GM21528 (cell line): Measurements from ENCODE around the gene PPP4R1.
"Not testable (repeated sequence)": the region's sequence is repeated elsewhere in the genome, so short reads cannot be mapped to it uniquely, and the experiment has no call there.

Experiments
- ATAC-seq: cut with Tn5 transposase; IDR thresholded peaks from one replicate; pipeline ENCODE4 v1.9.1; 2021; ENCODE audit warnings: mild to moderate bottlenecking, moderate library complexity; ENCODE audit not compliant: unreplicated experiment, low FRiP score

Gene PPP4R1

DNA sequence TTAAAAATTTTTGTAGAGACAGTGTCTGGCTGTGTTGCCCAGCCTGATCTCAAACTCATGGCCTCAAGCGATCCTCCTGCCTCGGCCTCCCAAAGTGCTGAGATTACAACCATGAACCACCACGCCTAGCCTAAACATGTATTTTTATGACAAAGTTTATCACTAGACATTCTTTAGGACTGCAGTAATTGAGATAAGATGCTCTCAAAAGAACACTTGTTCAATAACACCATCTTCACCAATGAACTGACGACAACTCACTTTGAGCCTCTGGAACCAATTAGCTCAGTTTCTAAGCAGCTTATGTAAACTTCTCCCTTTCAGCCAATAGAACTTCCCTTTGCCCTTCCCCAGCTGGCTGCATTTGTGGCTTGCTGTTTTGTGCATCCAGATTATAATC is 15.3 kb upstream of the PPP4R1 start:
- ATAC-seq = no peak

DNA sequence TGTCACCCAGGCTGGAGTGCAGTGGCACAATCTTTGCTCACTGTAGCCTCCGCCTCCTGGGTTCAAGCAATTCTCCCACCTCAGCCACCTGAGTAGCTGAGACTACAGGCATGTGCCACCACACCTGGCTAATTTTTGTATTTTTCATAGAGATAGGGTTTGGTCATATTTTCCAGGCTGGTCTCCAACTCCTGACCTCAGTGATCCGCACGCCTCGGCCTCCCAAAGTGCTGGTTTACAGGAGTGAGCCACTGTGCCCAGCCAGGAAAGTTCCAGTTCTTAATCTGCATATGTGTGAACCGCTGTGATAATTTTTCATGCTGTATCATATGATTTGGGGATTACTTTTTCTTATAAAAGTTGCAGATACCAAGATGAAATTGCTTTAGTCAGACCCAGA is 14.6 kb upstream of the PPP4R1 start:
- no peak for ATAC-seq

GRCh38 chr18:9627642-9628041 is 13.3 kb upstream of the PPP4R1 start:
- no peak for ATAC-seq

- no peak for ATAC-seq
These were observed 5.6 kb upstream of the PPP4R1 start for GRCh38 chr18:9619990-9620389.

DNA sequence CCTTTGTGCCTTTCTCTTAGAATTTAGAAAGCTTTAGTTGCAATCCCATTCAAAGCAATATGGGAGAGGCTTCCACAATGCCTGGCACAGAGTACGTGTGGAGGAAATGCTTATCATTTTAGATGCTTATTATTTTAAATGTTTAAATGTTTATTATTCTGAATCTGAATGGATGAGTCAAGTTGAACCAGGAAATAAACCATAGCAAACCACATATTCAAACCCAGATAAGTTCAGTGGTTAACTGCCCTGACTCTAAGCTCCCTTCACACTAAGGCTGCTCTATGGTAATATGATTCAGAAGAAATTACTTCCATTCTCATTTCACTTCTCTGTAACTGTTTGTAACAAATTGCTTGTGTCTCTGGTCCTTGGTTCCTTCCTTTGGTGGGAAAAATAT is 5.2 kb upstream of the PPP4R1 start:
- no peak for ATAC-seq

GRCh38 chr18:9619056-9619455 is 4.7 kb upstream of the PPP4R1 start:
- ATAC-seq = no peak

DNA sequence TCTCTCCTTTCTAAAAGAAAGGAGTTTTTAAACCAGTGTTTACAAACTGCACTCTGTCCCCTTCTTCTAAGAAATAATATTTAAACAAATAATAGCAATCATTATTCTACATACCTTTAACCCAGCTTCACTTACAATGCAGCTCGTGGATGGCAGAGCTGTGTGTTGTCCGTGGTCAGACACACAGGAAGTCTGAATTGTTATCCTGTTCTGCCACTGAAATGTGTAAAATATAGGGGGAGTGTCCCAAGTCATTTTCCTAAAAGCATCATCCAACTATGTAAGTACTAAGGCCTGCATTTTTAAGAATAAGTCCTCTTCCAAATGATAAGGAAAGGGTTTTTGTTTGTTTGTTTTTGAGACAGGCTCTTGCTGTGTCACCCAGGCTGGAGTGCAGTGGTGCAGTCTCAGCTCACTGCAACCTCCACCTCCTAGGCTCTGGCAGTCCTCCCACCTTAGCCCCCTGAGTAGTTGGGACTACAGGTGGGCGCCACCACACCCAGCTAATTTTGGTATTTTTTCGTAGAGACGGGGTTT is 2.7 kb upstream of the PPP4R1 start:
- ATAC-seq = no peak

DNA sequence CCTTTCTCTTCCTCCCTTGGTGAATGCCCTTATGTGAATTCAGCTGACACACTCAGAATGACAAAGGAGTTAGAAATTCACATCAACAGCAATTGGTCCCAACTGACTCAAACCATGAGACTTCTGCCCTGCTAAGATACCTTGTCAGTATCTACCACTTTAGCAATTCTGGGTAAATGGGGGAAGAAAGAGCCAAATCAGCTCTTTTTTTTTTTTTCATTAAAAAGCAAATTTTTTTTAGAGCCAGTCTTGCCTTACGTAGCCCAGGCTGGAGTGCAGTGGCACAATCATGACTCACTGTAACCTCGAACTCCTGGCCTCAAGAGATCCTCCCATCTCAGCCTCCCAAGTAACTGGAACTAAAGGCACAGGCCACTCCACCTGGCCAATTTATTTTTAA is 1.7 kb upstream of the PPP4R1 start:
- ATAC-seq = no peak

DNA sequence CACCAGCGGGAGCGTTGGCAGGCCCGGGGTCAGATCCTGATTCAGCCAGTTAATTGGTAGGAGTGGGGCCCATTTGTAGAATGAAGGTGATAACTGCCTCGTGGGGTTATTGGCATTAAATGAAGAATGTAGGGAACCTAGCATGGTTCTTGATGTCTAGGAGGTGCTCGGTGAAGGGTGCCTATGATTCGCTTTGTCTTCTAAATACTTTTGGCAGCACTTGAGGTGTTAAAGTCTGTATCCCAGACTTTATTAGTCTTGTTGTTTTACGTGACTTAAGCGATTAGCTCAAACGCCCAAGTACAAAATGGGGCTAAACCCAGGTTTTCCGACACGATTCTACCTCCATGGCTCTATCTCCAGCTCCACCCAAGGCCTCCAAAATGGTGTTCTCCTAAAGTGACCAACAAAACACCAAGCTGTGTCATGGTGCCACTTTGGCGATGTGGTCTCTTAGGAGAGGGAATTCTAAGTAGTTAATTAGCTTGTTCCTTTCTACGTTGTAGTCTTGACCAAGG is 980 bp upstream of the PPP4R1 start:
- no peak for ATAC-seq

DNA sequence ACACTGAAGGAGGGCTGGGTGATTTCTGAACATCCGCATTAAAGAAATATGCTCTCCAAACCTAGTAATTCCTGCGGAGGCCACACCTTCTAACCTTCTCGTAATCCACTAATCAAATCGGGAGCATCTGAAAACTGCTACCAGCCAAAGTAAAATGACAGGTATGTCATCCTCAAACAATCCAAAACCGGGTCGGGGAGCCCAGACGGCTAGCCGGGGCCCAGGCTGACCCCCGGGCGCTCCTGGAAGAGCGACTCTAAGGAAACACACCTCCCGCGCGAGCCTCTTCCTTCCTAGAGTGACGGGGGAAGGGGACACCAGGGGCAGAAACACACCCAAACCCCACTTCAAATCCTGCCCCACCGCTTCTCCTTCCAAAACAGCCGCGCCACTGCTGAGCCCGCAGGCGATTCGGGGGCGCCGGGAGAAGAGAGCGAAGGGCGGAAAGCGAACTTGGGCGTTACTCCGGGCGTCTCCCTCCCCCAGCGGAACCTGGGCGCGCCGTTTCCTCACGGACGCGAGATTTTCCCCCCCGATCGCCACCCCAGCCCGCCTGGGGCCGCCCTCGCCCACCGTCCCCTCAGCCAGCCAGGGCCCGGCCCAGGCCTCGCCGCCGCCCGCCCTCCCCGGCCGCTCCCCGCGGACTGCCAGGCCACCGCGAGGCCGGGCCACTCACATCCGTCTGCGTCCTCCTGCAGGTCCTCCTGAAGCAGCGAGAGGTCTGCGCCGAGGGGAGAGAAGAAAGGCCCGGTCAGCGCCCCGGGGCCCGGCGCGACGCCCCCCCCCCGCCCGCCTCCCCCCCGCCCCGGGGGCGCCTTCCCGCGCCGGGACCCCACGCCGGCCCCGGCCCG is 584 bp downstream of the PPP4R1 start:
- ATAC-seq = peak; percentile 42

- ATAC-seq = no peak
These were observed 1.4 kb downstream of the PPP4R1 start for GRCh38 chr18:9612977-9613376.

DNA sequence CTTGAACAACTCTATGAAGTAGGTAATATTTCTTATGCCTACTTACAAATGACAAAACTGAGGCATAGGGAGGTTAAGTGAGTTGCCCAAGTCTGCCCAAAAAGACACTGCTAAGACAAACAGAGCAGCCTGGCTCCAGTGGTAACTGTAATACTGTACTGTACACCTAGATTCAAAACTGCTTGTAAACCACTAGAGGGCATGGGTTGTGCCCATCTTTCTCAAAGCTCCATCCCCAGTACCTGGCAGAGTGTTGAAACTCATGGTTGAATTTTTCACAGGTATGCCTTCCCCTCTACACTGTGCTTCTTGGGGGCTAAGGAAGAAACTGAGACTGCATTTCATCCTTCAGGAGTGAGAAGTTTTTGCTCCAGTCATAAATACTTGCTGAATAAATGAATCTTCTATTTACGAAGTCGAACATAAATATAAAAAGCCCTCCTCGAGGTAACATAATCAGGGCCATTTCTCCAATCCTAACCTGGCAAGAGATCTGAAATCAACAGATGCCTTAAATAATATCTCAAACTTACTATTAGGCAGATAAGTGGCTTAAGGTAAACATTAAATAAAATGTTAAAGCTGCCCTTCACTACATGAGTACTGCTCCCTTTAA is 2.0 kb downstream of the PPP4R1 start:
- no peak for ATAC-seq

DNA sequence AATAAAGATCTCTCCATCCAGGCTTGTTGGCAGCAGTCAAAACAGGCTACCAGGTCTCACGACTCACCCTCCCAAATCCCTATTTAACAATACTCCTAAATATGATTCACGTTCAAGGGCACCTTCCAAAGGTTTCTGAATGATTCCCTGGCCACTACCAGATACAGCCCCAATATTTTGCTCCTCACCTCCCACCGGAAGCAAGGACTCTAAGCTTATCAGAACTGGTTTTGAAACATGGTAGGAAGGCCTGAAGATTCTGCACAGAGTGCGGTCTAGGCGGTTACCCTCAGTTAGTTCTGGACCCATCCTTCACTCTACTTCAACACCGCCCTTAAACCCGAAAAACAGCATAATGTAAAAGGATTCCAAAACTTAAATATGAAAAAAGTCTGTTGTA is 5.2 kb downstream of the PPP4R1 start:
- ATAC-seq = no peak

DNA sequence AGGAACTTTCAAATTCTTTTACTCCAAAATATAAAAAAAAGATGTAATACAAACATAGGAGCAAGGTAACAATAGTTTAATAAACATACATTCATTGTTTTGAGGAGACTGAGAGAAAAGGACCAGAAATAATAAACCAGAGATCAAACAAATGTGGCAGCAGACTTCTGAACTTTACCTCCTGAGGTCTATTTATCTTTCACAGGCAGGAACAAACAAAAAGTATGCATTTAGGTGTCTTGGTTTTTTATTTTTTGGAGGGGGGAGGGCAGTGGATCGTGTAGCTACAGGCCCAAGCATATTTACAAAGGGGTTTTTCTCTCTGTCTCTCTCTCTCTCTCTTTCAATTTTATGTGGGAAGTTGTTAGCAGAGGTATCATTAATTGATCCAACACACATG is 5.6 kb downstream of the PPP4R1 start:
- ATAC-seq = no peak

GRCh38 chr18:9608298-9608697 is 6.1 kb downstream of the PPP4R1 start:
- ATAC-seq = no peak

DNA sequence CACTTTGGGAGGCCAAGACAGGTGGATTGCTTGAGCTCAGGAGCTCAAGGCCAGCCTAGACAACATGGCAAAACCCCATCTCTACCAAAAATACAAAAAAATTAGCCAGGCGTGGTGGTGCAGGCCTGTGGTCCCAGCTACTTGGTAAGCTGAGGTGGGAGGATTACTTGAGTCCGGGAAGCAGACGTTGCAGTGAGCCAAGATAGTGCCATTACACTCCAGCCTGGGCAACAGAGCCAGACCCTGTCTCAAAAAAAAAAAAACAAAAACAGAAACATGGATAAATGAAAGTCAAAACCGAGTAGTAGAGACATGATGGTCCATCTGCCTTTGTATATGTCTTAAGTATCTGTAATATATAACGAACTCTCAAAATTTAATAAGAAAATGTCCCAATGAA is 7.2 kb downstream of the PPP4R1 start:
- not testable (repeated sequence) for ATAC-seq

DNA sequence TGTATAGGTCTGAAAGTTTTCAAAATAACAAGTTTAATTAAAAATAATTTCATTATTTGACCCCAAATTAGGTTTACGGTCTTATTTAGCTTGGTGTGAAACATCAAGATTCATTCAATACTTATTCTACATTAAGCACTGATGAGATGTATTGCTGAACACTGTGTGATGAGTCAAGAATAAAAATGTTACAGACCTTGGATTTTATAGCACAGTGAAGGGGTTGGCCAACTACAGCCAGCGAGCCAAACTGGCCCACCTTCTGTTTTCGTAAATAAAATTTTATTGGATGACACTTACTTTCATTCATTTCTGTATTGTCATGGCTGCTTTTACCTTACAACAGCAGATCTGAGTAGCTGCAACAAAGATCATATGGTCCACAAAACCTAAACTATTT is 8.3 kb downstream of the PPP4R1 start:
- ATAC-seq = no peak

DNA sequence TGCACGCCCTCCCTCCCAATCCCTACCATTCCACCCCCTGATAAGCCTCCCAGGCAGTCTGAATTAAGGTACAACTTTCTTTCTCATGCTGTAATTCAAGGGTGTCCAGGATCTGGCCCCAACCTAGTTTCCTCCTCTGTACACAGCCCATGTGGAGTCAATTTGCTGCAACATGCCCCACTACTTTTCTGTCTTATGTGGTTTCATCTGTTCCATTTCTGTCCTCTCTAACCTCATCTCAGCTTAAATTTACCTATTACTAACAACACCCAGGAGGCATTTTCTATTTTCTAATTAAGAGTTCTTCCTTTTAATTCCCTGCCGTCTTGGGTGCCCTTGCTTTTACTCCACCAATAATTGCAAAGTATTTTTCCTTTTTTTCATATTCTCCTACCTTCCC is 10.0 kb downstream of the PPP4R1 start:
- ATAC-seq = no peak

GRCh38 chr18:9599328-9599727 is 15.0 kb downstream of the PPP4R1 start:
- no peak for ATAC-seq

DNA sequence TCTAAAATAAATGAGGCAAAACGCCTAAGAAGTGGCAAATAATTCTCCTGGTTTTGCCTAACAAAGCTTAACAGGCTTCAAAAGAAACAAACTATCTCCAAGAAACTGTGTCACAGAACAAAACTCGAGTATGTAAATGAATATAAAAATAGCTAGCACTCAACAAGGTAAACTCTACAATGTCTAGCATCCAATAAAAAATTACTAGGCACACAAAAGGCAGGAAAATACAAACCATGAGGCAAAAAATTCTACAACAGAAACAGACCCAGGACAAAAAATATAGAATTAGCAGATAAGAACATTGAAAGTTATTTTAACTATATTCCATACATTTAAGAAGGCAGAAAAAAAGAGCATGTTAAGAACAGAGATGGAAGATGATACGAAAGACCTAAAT is 16.8 kb downstream of the PPP4R1 start:
- ATAC-seq = no peak

GRCh38 chr18:9596843-9597526 is 17.4 kb downstream of the PPP4R1 start:
- ATAC-seq = no peak
